Progenitor cell of endocrine pancreas (in vitro differentiated cells): ENCODE results near the gene DCAF11. TPM values are rescaled to one million over a fixed set of nuclear protein-coding genes. Genes with fewer than 3 reads are reported as not detected.

Source experiments
- DNase-seq: peaks from one replicate; pipeline ENCODE4 v3.0.0; 2021; ENCODE audit warnings: low spot score; ENCODE audit not compliant: unreplicated experiment
- H3K27ac Mint-ChIP-seq: 2 replicates; pipeline ENCODE4 v1.8.0; 2021; ENCODE audit warnings: mild to moderate bottlenecking, moderate library complexity, mixed read lengths
- H3K27me3 Mint-ChIP-seq: 2 replicates; pipeline ENCODE4 v1.8.0; 2021; ENCODE audit warnings: mixed read lengths
- H3K36me3 Mint-ChIP-seq: 2 replicates; pipeline ENCODE4 v1.8.0; 2022; ENCODE audit warnings: mixed read lengths; ENCODE audit not compliant: insufficient read depth
- H3K4me1 Mint-ChIP-seq: 2 replicates; pipeline ENCODE4 v1.8.0; 2021; ENCODE audit warnings: low read depth, mixed read lengths
- H3K4me3 Mint-ChIP-seq: 2 replicates; pipeline ENCODE4 v1.8.0; 2021; ENCODE audit warnings: low read depth, mild to moderate bottlenecking, moderate library complexity, mixed read lengths
- H3K9me3 Mint-ChIP-seq: 2 replicates; pipeline ENCODE4 v1.8.0; 2021; ENCODE audit warnings: low read depth, mixed read lengths
- CTCF ChIP-seq: fragments of 200-600 bp; sonication (generic); IDR thresholded peaks from one replicate; pipeline ENCODE4 v1.5.0; 2021; ENCODE audit warnings: antibody characterized with exemption, mild to moderate bottlenecking; ENCODE audit not compliant: unreplicated experiment
- total RNA-seq: library from RNA; stranded (reverse); gene quantifications from 2 replicates; pipeline ENCODE4 v1.2.1, GENCODE V29; 2021

DCAF11 gene
- total RNA-seq, 1 donor from 2014 or later = 79.7 TPM

- peak overlapping the region; percentile 46 for H3K27ac Mint-ChIP-seq
These were observed 8.3 kb downstream of the DCAF11 start for GRCh38 chr14:24122898-24123297.

GRCh38 chr14:24123424-24124417, 9.1 kb downstream of the DCAF11 start:
- H3K9me3 Mint-ChIP-seq = no peaks in the 10 kb centered on the region
- DNase-seq = no peak
- H3K27ac Mint-ChIP-seq = no peak overlapping the region
- no peaks in the 10 kb centered on the region for H3K27me3 Mint-ChIP-seq
- no peaks in the 10 kb centered on the region for H3K4me1 Mint-ChIP-seq
- no peak for TF ChIP-seq CTCF
- no peak overlapping the region for H3K4me3 Mint-ChIP-seq
- H3K36me3 Mint-ChIP-seq = peaks cover 14% of the 10 kb centered on the region

More at GRCh38 chr14:24122898-24123297, 8.3 kb downstream of the DCAF11 start:
- H3K27me3 Mint-ChIP-seq = no peaks in the 10 kb centered on the region
- no peaks in the 10 kb centered on the region for H3K9me3 Mint-ChIP-seq
- no peak for TF ChIP-seq CTCF
- peaks cover 21% of the 10 kb centered on the region for H3K36me3 Mint-ChIP-seq
- H3K4me1 Mint-ChIP-seq = no peaks in the 10 kb centered on the region
- H3K4me3 Mint-ChIP-seq = no peak overlapping the region
- DNase-seq = no peak

GRCh38 chr14:24126939-24127338, 12.4 kb downstream of the DCAF11 start:
- Mint-ChIP-seq H3K36me3 (peaks cover 3% of the 10 kb centered on the region), H3K9me3 (no peaks in the 10 kb centered on the region), H3K27me3 (no peaks in the 10 kb centered on the region), H3K4me1 (peaks cover 5% of the 10 kb centered on the region), H3K4me3 (no peak overlapping the region), H3K27ac (no peak overlapping the region)
- no peak for DNase-seq
- TF ChIP-seq CTCF = no peak

GRCh38 chr14:24127673-24128072, 13.1 kb downstream of the DCAF11 start:
- no peak for DNase-seq
- Mint-ChIP-seq H3K27ac (no peak overlapping the region), H3K9me3 (no peaks in the 10 kb centered on the region), H3K27me3 (no peaks in the 10 kb centered on the region), H3K36me3 (peaks cover 3% of the 10 kb centered on the region), H3K4me3 (no peak overlapping the region), H3K4me1 (peaks cover 5% of the 10 kb centered on the region)
- TF ChIP-seq CTCF = no peak

- H3K4me1 Mint-ChIP-seq = peaks cover 5% of the 10 kb centered on the region
- H3K27ac Mint-ChIP-seq = no peak overlapping the region
- no peaks in the 10 kb centered on the region for H3K9me3 Mint-ChIP-seq
- peaks cover 1% of the 10 kb centered on the region for H3K36me3 Mint-ChIP-seq
- no peak for TF ChIP-seq CTCF
- H3K27me3 Mint-ChIP-seq = no peaks in the 10 kb centered on the region
- no peak overlapping the region for H3K4me3 Mint-ChIP-seq
- no peak for DNase-seq
These were observed 14.9 kb downstream of the DCAF11 start for GRCh38 chr14:24129410-24129998.
